H1 (cell line): ENCODE data around the gene NHSL2. TPM values are rescaled to one million over a fixed set of nuclear protein-coding genes. Genes with fewer than 3 reads are reported as not detected.
A peak's percentile ranks its signal among the peaks of the same experiment; 100 is the strongest.

Experiments used
- CBX5 ChIP-seq: fragments of 300-800, 300-1000 bp; sonication (generic); IDR thresholded peaks from 2 replicates; pipeline ENCODE4 v1.7.1; 2016; ENCODE audit warnings: antibody characterized with exemption, low read length, low read depth
- CEBPB ChIP-seq: IDR thresholded peaks from 2 replicates; pipeline ENCODE4 v1.6.1; 2012; ENCODE audit warnings: low read depth, low read length
- EZH2 ChIP-seq: fragments of 200-600 bp; sonication (generic); IDR thresholded peaks from 2 replicates; pipeline ENCODE4 v1.7.1; 2012; ENCODE audit warnings: low read depth, mild to moderate bottlenecking, moderate library complexity, low read length, inconsistent platforms; ENCODE audit not compliant: severe bottlenecking
- FOSL1 ChIP-seq: IDR thresholded peaks from 2 replicates; pipeline ENCODE4 v1.6.1; 2011; ENCODE audit warnings: mild to moderate bottlenecking, low read depth, low read length, moderate library complexity; ENCODE audit not compliant: insufficient read depth
- SAP30 ChIP-seq: fragments of 300-600 bp; sonication (generic); IDR thresholded peaks from 2 replicates; pipeline ENCODE4 v1.7.1; 2012; ENCODE audit warnings: low read length, moderate library complexity, mild to moderate bottlenecking, inconsistent platforms; ENCODE audit not compliant: insufficient read depth, insufficient replicate concordance
- polyA plus RNA-seq, 7 experiments: library from polyadenylated mRNA; depleted of rRNA in 3 of 7; stranded (reverse) in 5 of 7; unstranded in 2 of 7; fragments of >200 nt in 5 of 7; fragments of 200-250 nt in 2 of 7; gene quantifications; 1 replicate in 5 of 7; 2 replicates in 1 of 7; 4 replicates in 1 of 7; pipeline versions ENCODE4 v1.2.1 to v1.2.3, GENCODE V29; 2011 to 2013; ENCODE audit warnings: missing spikeins in 2 of 7, mixed read lengths in 2 of 7
- total RNA-seq: library from RNA; stranded (reverse); fragmentation: NEBNext Ultra II Directional; extraction: Animal tissue kit (Norgen Biotek cat#: 25700); gene quantifications from 2 replicates; pipeline ENCODE4 v1.2.1, GENCODE V29; 2021

Gene NHSL2
- total and polyA plus RNA-seq, 2 of the 8 experiments (the other 6 are each of a cell fraction or from before 2014, with no cell fraction given) = 3.7 to 7.2 TPM

GRCh38 chrX:72131317-72132294 is 221.0 kb downstream of the NHSL2 start, which contains the start of gene RTL5 (continued):
- TF ChIP-seq CBX5 = no peak
- no peak for TF ChIP-seq FOSL1
- no peak for TF ChIP-seq SAP30
- no peak for TF ChIP-seq CEBPB
- TF ChIP-seq EZH2 = peak; percentile 17
